Measurements from ENCODE around the gene UNC5A.

Gene UNC5A

DNA sequence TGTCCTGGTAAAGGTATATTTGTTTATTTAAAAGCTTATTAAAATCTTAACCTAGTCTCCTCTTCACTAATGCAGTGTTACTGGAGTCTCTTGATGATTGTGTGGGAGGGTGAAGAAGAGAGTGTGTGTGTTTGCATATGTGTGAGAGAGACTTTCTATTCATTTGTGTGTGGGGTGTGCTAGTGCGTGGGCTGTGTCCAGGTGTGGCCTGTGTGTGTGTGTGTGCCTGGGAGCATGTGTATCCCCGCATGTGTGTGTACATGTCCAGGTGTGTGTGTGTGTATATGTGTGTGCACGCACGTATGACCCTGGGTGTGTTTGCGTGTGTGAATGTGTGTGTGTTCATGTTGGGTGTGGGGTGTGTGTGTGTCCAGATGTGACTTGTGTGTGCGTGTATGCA is 10.3 kb upstream of the UNC5A start:
- TF ChIP-seq GATA2 (IDR thresholded peaks at IDR 0.05; ENCODE audit: low read depth, low read length): no peak
- no peak for TF ChIP-seq GATA3 (IDR thresholded peaks at IDR 0.05; ENCODE audit: low read depth, low read length)

DNA sequence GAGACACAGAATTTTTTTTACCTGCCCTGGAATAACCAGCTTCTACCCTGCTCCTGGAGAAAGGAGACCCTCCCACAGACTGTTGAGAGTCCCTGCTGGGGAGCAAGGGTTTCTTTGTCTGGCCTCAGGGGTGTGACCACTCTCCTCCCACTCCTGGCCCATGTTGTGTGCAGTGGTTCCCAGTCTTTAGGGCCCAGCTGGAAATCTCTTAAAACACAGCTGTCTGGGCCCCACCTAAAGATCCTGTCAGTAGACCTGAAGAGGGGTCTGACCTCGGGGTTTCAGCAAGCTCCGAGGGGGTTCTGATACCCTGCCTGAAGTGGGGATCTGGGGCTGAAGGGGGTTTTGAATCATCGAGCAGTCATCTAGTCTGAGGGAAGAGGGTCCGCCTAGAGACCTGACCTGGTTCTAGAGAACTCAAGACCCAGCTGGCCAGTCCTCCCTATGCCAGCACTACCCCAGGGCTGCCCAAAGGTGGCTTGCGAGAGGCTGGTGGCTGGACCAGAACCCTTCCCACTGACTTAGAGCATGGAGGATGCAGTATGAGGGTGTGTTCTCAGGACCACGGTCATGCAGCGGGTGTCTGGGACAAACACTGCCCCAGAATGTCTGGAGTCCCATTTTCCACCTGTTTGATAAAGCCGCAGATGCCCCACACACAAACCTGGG is 8.1 kb upstream of the UNC5A start:
- no peak for TF ChIP-seq GATA3 (IDR thresholded peaks at IDR 0.05; ENCODE audit: low read depth, low read length)
- TF ChIP-seq GATA2 (IDR thresholded peaks at IDR 0.05; ENCODE audit: low read depth, low read length): no peak

DNA sequence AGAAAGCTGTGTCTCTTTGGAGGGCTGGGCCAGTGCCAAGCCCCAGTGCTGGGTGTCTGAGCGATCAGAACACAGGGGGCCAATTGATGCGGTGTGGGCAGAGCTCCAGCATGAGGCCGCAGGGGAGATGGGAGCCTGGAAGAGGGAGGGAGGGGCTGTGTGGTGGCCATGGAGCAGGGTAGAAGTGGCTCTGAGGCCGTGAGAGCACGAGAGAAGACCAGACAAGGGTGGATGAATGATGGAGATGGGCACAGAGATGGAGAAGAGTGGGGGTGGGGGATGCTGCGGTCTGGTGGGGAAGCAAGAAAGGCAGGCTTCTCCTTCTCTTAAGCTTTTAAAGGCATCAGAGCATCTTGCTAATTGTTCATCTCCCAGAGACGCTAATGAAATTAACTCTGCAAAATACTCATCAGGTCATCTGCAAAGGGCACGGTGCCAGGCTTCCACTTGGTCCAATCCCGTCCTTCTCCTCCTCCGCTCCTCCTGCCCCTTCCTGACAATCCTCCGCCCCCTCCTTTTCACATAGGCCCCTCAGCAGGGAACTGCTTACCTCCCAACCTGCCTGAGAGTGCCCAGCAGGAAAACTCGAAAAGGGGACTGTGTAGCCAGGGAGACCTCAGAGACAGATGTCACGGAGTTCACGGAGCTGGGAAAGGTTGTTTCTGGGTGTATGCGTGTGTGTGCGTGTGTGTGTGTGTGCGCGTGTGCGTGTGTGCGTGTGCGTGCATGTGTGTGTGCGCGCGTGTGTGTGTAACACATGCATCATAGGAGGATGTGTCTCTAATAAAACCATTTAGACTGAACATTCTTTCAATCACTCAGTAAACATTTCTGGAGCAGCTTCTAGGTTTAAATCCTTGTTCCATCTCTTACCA is 7.1 kb upstream of the UNC5A start:
- TF ChIP-seq GATA2 (IDR thresholded peaks at IDR 0.05; ENCODE audit: low read depth, low read length) (peak; percentile 81), GATA3 (IDR thresholded peaks at IDR 0.05; ENCODE audit: low read depth, low read length) (no peak)

DNA sequence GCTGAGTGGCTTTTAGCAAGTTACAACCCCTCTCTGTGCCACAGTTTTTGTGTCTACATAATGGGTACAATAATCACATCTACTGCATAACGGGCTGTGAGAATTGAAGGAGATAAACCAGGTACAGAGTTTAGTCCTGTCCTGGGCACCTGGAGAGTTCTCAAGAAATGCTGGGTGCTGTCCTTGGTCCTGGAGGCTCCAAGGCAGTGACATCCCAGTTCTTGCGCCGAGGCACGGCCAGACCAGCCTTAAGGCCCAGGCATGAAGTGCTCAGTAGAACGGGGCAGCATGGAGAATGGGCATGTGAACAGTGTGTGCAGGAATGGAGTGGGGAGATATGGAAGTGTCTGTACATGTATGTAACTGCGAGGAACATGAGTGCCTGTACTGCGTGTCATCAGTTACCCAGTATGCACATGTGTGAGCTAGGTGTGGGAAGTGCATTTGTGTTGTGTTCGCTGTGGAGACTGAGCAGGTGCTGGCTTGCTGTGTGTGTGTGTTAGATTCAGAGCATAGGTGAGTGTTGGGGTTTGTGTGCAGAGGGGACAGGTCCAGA is 6.3 kb upstream of the UNC5A start:
- TF ChIP-seq GATA3 (IDR thresholded peaks at IDR 0.05; ENCODE audit: low read depth, low read length): no peak
- no peak for TF ChIP-seq GATA2 (IDR thresholded peaks at IDR 0.05; ENCODE audit: low read depth, low read length)

DNA sequence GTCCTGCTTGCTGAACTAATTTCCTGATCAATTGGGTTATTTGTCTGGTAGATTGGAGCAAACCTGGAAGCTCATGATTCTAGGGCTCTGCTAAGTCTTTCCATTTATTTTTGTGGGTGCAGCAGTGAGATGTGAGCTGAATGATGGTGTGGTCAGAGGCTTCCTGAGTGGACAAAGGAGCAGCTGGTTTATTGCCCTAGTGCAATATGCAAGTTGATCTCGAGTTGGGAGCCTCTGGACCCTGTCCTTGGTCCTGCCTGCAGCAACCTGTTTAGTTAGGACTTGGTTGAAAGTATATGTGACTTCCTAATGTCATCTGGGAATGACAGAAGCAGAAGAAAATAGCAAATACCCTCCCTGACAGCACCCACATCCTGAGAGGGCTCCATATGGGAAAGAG is 4.2 kb upstream of the UNC5A start:
- no peak for TF ChIP-seq GATA3 (IDR thresholded peaks at IDR 0.05; ENCODE audit: low read depth, low read length)
- TF ChIP-seq GATA2 (IDR thresholded peaks at IDR 0.05; ENCODE audit: low read depth, low read length): no peak

DNA sequence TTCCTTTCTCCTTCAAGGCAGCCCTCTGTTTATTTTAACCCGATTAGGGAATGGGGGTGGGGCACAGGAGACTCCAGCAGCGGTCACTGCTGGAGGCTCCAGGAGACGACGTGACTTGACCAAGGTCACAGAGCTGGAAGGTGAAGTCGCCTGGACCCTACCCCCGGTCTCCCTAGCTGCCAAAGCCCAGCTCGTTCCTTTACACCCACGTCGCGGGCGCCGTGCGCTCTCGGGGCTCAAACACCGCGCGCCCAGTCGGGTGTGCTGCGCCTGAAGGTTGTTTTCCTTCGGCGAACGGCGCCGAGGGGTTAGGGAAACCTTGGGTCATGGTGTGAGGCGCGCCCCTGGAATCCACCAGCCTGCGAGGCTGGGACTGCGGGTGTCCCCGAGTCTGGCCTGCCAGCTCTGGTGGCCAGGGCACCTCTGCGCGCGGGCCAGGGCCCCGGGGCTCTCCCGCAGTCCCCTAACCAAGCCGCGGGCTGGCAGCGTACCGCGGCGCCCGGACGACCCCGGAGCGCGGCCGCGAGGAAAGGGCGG is 747 bp upstream of the UNC5A start:
- TF ChIP-seq GATA2 (IDR thresholded peaks at IDR 0.05; ENCODE audit: low read depth, low read length) (no peak), GATA3 (IDR thresholded peaks at IDR 0.05; ENCODE audit: low read depth, low read length) (no peak)

DNA sequence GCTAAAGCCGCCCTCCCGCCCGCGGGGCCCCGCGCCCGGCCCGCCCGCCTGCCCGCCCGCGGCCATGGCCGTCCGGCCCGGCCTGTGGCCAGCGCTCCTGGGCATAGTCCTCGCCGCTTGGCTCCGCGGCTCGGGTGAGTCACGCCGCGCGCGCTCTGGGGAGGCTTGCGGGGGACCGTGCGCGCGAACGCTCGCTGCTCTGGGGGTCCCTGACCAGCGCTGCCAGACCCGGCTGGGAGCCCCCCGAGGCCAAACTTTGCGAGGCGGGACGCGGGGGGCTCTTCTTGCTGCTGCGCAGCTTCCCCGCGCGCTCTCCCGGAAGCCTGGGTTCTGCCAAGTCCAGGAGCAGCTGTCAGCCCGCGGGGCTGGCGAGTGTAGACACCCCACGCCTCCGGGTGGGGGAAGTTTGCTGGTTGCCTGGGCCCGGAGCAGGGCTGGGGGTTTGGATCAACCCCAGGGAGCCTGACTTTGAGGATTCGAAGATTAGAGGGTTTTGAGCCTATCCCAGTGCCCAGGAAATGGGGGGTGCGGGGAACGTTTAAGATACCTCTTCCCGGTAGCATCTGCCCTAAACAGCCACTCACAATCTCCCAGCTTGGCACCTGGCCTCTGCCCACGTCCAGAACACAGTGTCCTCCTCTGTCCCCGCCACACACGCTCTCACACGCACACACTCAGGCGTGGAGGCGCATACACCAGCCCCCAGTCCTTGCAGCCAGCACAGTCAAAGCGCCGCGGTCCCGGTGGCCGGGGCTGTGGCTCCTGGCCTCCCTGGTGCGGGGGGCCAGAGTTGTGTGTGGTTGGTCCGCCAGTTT is 535 bp downstream of the UNC5A start:
- TF ChIP-seq GATA3 (IDR thresholded peaks at IDR 0.05; ENCODE audit: low read depth, low read length) (no peak), GATA2 (IDR thresholded peaks at IDR 0.05; ENCODE audit: low read depth, low read length) (no peak)

DNA sequence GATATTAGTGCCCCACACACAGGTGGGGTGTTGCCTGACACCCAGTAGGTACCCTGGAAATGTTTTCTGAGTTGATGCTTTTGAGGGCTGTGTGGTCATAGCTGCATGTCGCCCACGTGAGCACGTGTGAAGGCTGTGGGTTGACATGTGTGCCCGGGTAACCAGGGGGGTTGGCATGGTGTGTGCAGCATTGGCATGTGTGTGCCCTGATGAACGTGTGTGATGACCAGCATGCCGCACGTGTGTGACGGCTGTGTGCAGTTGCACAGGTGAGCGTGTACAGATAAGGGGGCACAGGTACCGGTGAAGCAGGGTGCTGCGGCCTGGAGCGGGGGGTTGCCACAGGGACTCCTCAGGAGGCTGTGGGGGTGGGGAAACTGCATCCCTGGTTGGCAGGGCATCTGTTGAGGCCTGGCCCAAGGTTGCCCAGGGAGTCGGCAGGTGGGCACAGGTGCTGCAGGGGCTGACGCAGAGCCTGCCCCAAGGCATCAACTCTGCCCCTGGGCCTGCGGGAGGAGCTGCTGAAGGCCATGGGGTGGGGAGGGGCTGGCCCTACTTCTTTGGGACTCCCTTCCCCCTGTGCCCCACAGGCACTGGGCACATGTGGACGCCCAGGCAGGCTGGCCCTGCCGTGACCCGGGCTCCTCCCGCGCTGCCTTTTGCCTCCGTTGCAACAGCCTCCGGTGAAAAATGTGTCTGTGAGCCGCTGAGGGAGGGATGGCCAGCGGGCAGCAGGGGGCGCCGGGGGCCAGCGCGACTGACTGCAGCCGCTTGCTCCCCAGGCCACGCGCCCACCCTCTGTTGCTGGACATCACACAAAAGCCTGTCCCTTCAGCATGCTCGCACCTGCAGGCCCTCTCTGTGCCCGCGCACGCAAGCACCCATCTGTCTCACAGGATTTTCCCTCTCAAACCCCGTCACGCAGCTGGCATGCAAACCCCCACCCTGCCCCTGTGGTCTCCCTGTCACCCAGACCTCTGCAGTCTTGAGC is 2.2 kb downstream of the UNC5A start:
- no peak for TF ChIP-seq GATA3 (IDR thresholded peaks at IDR 0.05; ENCODE audit: low read depth, low read length)
- TF ChIP-seq GATA2 (IDR thresholded peaks at IDR 0.05; ENCODE audit: low read depth, low read length): no peak

DNA sequence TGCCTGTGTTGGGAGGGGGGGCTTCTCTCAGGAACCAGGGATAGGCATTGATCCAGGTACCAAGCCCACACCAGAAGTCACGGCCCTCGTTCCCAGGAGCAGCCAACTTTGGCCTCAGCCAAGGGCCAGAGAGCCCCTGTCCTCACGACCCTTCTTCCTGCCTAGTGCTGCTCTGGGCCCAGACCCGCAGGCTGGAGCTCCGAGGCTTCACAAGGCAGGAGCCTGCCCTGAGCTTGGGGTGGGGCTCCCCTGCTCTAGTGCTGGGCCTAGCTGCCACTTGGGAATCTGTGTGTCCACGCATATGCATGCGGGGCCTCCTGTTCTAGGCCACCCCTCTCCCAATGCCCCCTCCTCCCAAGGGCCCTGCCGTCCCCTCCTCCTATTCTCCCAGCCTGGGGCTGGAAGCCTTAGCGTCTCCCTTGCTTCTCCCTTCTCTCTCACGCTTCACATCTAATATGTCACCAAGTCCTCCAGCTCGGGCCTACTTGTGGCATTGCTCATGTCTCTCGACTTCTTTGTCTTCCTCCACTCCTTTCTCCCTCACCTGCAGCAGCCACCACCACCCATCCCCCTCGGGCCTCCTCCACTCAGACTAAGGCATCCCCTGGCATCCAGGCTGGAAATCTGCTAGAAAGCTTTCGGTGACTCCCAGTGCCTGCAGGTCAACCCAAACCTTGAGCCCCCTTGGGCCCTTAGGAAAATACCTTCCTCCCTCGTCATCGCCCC is 3.4 kb downstream of the UNC5A start:
- TF ChIP-seq GATA3 (IDR thresholded peaks at IDR 0.05; ENCODE audit: low read depth, low read length) (no peak), GATA2 (IDR thresholded peaks at IDR 0.05; ENCODE audit: low read depth, low read length) (no peak)

DNA sequence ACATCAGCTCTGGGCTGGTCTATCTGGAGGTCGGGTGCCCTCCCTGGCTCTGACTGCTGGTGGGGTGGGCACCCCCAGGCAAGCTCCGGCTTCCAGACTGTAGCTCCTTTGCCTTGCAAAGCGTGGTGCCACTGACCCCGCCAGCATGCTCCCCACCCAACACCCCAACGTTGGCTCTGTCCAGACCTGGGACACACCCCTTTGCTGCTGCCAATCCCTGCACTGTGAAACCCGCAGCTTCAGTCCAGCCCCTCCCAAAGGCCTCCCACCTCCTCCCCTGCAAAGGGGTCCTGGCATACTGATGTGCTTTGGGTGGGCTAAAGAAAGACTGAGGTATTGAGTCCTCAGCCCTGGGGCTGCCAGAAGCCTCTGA is 3.9 kb downstream of the UNC5A start:
- TF ChIP-seq GATA3 (IDR thresholded peaks at IDR 0.05; ENCODE audit: low read depth, low read length) (no peak), GATA2 (IDR thresholded peaks at IDR 0.05; ENCODE audit: low read depth, low read length) (no peak)

DNA sequence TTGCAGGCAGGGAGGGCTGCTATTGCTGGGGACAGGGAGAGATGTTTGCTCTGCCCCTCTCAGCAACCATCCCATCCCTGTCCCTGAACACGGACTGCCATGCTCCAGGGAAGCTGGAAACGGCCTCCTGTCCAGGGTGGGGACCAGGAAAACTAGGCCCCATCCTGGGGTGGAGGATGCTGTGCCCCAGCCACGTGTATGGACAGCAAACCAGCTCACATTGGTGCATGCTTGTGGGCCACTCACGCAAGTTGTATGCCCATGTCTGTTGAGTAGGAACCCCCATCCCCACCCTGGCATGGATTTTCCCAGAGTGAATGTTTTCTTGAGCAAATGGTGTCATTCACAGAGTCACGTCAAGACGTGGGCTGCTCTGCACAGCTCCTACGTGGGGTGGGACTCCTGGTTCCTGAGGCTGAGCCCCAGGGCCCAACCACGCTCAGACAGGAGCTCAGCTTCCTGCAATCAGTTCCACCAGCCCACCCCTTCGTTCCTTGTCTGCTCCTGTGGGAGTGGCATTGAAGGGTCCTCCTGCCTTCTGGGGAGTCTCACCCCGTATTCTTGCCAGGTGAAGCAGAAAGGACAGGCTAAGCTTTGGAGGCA is 4.6 kb downstream of the UNC5A start:
- no peak for TF ChIP-seq GATA3 (IDR thresholded peaks at IDR 0.05; ENCODE audit: low read depth, low read length)
- TF ChIP-seq GATA2 (IDR thresholded peaks at IDR 0.05; ENCODE audit: low read depth, low read length): no peak
